K562 (cell line): ENCODE results near the gene NALCN.

Source experiments
- CREM ChIP-seq: IDR thresholded peaks from 2 replicates; pipeline ENCODE4 v1.6.1; 2014; ENCODE audit warnings: antibody characterized with exemption, low read depth
- GTF2F1 ChIP-seq: IDR thresholded peaks from 2 replicates; pipeline ENCODE4 v1.6.1; 2011; ENCODE audit warnings: low read depth, low read length, improper control_type of control experiment

DNA sequence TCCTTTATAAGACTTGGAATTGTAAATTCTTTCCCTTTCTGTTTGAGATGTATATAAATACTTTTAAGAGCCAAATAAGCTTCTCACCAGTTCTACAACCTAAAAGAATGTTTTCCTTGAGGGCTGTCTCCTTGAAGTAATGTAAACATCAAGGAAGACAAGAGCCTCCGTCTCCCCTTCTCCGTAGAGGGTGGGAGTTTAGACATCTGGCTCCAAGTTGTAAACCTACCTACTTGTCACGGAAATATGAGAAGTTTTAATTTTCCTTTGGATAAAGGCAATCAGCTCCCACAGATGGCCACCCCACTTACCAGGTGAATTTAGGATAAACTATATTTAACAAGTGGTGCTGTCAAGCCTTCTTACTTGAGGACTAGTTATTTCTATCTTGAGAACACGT, 237.9 kb downstream of the NALCN start:
- TF ChIP-seq GTF2F1 (no peak), CREM (no peak)
